CD4-positive, alpha-beta T cell (primary cell): Measurements from ENCODE around the gene SARS2. TPM values are rescaled to one million over a fixed set of nuclear protein-coding genes. Genes with fewer than 3 reads are reported as not detected.

Source experiments
- ATAC-seq: fragments of 200-7000 bp; cut with Tn5 transposase; one replicate; pipeline ENCODE4 v1.10.0; 2022; ENCODE audit warnings: mild to moderate bottlenecking; ENCODE audit not compliant: poor library complexity
- CTCF ChIA-PET: fragments of 350-600 bp; sonication (Branson Sonifier 250); formaldehyde crosslinking; loops from one replicate; lab custom pipeline; 2021; ENCODE audit warnings: antibody characterized with exemption, inconsistent platforms; lab: Charles Lee
- POLR2A ChIA-PET: fragments of 350-600 bp; sonication (Branson Sonifier 250); formaldehyde crosslinking; loops from one replicate; lab custom pipeline; 2021; ENCODE audit warnings: antibody characterized with exemption, inconsistent platforms; lab: Charles Lee
- DNase-seq, 14 experiments: peaks; one replicate each; pipeline ENCODE4 v3.0.0-alpha.2; 2013 to 2020; ENCODE audit warnings: mixed read lengths in 2 of 14
- H3K27ac ChIP-seq, 2 donors: one replicate each; pipeline versions ENCODE4 v1.5.1 to v1.7.0; 2013; ENCODE audit warnings: low read length in 2 of 2, low read depth in 1 of 2, mild to moderate bottlenecking in 1 of 2
- H3K27me3 ChIP-seq, 2 experiments: 1 replicate in 1 of 2; 2 replicates in 1 of 2; pipeline versions ENCODE4 v1.6.1 to v1.7.0; 2013; ENCODE audit warnings: low read length in 2 of 2, control low read depth in 1 of 2, mild to moderate bottlenecking in 1 of 2, moderate library complexity in 1 of 2; ENCODE audit not compliant: insufficient read depth in 2 of 2, control insufficient read depth in 1 of 2
- H3K36me3 ChIP-seq: one replicate; pipeline ENCODE4 v1.6.1; 2013; ENCODE audit warnings: low read length, control low read depth; ENCODE audit not compliant: insufficient read depth
- H3K4me1 ChIP-seq: one replicate; pipeline ENCODE4 v1.6.1; 2013; ENCODE audit warnings: low read length, control low read depth; ENCODE audit not compliant: insufficient read depth
- H3K4me3 ChIP-seq: one replicate; pipeline ENCODE4 v1.5.1; 2013; ENCODE audit warnings: mild to moderate bottlenecking, low read length, moderate library complexity
- H3K9me3 ChIP-seq, 2 experiments: 1 replicate in 1 of 2; 2 replicates in 1 of 2; pipeline versions ENCODE4 v1.6.1 to v1.7.0; 2013; ENCODE audit warnings: low read length in 2 of 2, mild to moderate bottlenecking in 2 of 2, control low read depth in 1 of 2, moderate library complexity in 1 of 2; ENCODE audit not compliant: control insufficient read depth in 1 of 2, insufficient read depth in 1 of 2
- H3K27ac Mint-ChIP-seq: one replicate; pipeline ENCODE4 v1.8.0; 2020; ENCODE audit warnings: mixed read lengths
- H3K27me3 Mint-ChIP-seq: one replicate; pipeline ENCODE4 v1.8.0; 2021; ENCODE audit warnings: mixed read lengths
- H3K36me3 Mint-ChIP-seq: one replicate; pipeline ENCODE4 v1.8.0; 2021; ENCODE audit warnings: low read depth, mixed read lengths
- H3K4me1 Mint-ChIP-seq: one replicate; pipeline ENCODE4 v1.8.0; 2021; ENCODE audit warnings: low read depth, mixed read lengths
- H3K4me3 Mint-ChIP-seq: one replicate; pipeline ENCODE4 v1.8.0; 2020; ENCODE audit warnings: mild to moderate bottlenecking, mixed read lengths
- H3K9me3 Mint-ChIP-seq: one replicate; pipeline ENCODE4 v1.8.0; 2020; ENCODE audit warnings: mixed read lengths
- intact Hi-C, 2 experiments: fragments of 100-400 bp; cut with DNase I in 1 of 2; cut with micrococcal nuclease in 1 of 2; formaldehyde crosslinking; loops; one replicate each; pipeline versions ENCODE4 v1.15.1 to v1.9.0; 2023 to 2025; cut with DNase I, micrococcal nuclease
- total RNA-seq, 174 experiments: library from RNA in 2 of 174; stranded (reverse) in 2 of 174; gene quantifications; one replicate each; pipeline ENCODE4 v1.2.3 and lab custom pipeline; 2021 to 2026
- TF ChIP-seq, protein P1 (sequence below): fragments of 200-600 bp; IDR thresholded peaks from one replicate; pipeline ENCODE4 v1.8.0; 2022; ENCODE audit warnings: antibody characterized with exemption, mild to moderate bottlenecking

Gene SARS2
- total RNA-seq, 2 experiments from 2014 or later, result 18.7 to 22.8 TPM

DNA sequence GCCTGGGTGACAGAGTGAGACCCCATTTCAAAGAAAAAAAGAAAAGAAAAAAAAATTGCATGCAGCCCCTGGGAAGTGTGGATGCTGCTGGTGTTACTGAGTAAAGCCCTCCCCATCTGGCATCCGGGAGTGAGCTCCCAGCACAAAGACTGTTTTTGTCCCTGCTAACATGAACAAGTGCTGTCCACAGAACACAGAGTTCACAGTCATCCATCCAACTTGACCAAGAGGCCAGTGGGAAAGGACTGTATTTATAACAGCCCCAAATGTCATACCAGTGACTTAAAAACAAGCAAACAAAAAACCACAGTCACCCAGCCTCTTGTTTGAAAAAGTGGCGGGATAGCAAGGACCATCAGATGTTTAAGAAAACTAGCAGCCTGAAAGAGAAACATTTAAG, 34.2 kb upstream of the SARS2 start:
- Mint-ChIP-seq H3K27me3 (peaks cover 14% of the 10 kb centered on the region), H3K4me3 (no peak overlapping the region), H3K9me3 (no peaks in the 10 kb centered on the region), H3K4me1 (peaks cover 4% of the 10 kb centered on the region), H3K27ac (no peak overlapping the region), H3K36me3 (no peaks in the 10 kb centered on the region)
- H3K9me3 ChIP-seq, result no peaks in the 10 kb centered on the region
- TF ChIP-seq, protein P1, sequence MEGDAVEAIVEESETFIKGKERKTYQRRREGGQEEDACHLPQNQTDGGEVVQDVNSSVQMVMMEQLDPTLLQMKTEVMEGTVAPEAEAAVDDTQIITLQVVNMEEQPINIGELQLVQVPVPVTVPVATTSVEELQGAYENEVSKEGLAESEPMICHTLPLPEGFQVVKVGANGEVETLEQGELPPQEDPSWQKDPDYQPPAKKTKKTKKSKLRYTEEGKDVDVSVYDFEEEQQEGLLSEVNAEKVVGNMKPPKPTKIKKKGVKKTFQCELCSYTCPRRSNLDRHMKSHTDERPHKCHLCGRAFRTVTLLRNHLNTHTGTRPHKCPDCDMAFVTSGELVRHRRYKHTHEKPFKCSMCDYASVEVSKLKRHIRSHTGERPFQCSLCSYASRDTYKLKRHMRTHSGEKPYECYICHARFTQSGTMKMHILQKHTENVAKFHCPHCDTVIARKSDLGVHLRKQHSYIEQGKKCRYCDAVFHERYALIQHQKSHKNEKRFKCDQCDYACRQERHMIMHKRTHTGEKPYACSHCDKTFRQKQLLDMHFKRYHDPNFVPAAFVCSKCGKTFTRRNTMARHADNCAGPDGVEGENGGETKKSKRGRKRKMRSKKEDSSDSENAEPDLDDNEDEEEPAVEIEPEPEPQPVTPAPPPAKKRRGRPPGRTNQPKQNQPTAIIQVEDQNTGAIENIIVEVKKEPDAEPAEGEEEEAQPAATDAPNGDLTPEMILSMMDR, result no peak
- H3K36me3 ChIP-seq, result no peaks in the 10 kb centered on the region
- ATAC-seq, result no peak
- CTCF ChIA-PET, result no interaction called here
- H3K4me1 ChIP-seq, result peaks cover 7% of the 10 kb centered on the region
- H3K4me3 ChIP-seq, result no peak overlapping the region
- H3K27me3 ChIP-seq, result no peaks in the 10 kb centered on the region
- intact Hi-C loops, result loop anchor here in 1 of 2 experiments (10.0 kb wide), 1 partner anchor 220 kb away; no protein-coding TSS in a partner anchor
- POLR2A ChIA-PET, result no interaction called here
- no peak overlapping the region for H3K27ac ChIP-seq
- DNase-seq, result no peak

DNA sequence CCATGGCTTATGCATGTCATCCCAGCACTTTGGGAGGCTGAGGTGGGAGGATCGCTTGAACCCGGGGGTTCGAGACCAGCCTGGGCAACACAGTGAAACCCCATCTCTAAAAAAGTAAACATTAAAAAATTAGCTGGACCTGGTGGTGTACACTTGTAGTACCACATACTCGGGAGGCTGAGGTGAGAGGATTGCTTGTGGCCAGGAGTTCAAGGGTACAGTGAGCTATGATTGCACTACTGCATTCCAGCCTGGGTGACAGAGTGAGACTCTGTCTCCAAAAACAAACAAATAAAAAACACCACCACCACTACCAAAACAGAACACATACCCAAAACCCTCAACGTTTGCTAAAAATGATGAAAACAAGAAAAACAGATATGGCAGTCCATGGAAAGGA, 29.1 kb upstream of the SARS2 start:
- ATAC-seq, result no peak
- intact Hi-C loops, result loop anchor here in 1 of 2 experiments (10.0 kb wide), 2 partner anchors 225 to 585 kb away; partner anchors contain the start of gene EID2
- no peak overlapping the region for H3K4me3 ChIP-seq
- H3K9me3 Mint-ChIP-seq, result no peaks in the 10 kb centered on the region
- no peaks in the 10 kb centered on the region for H3K27me3 ChIP-seq
- no peak overlapping the region for H3K27ac Mint-ChIP-seq
- no peak overlapping the region for H3K27ac ChIP-seq
- CTCF ChIA-PET, result no interaction called here
- H3K4me3 Mint-ChIP-seq, result no peak overlapping the region
- H3K4me1 Mint-ChIP-seq, result peaks cover 4% of the 10 kb centered on the region
- TF ChIP-seq, protein P1, result no peak
- POLR2A ChIA-PET, result no interaction called here
- H3K27me3 Mint-ChIP-seq, result peaks cover 5% of the 10 kb centered on the region
- H3K4me1 ChIP-seq, result peaks cover 7% of the 10 kb centered on the region
- no peak for DNase-seq
- H3K36me3 Mint-ChIP-seq, result no peaks in the 10 kb centered on the region
- no peaks in the 10 kb centered on the region for H3K36me3 ChIP-seq
- H3K9me3 ChIP-seq, result no peaks in the 10 kb centered on the region

GRCh38 chr19:38958301-38958700, 27.7 kb upstream of the SARS2 start:
- H3K36me3 Mint-ChIP-seq, result no peaks in the 10 kb centered on the region
- POLR2A ChIA-PET, result no interaction called here
- intact Hi-C loops, result loop anchor here in 1 of 2 experiments (10.0 kb wide), 1 partner anchor 586 kb away; the partner anchor contains the start of gene EID2

More at GRCh38 chr19:38958301-38958700, 27.7 kb upstream of the SARS2 start:
- ATAC-seq (no peak), DNase-seq (no peak)
- H3K27ac Mint-ChIP-seq, result no peak overlapping the region
- TF ChIP-seq, protein P1, result no peak
- no peaks in the 10 kb centered on the region for H3K36me3 ChIP-seq
- H3K27ac ChIP-seq, result no peak overlapping the region
- H3K9me3 ChIP-seq, result no peaks in the 10 kb centered on the region
- H3K4me1 ChIP-seq, result peaks cover 7% of the 10 kb centered on the region
- no peaks in the 10 kb centered on the region for H3K9me3 Mint-ChIP-seq
- peaks cover 13% of the 10 kb centered on the region for H3K27me3 Mint-ChIP-seq
- CTCF ChIA-PET, result no interaction called here
- H3K4me1 Mint-ChIP-seq, result peaks cover 4% of the 10 kb centered on the region
- H3K4me3 ChIP-seq, result no peak overlapping the region
- H3K4me3 Mint-ChIP-seq, result no peak overlapping the region
- H3K27me3 ChIP-seq, result peaks cover 4 to 5% of the 10 kb centered on the region in 2 experiments
